ENCODE measurements around the gene UVSSA.
A peak's percentile ranks its signal among the peaks of the same experiment; 100 is the strongest.
"Not testable (repeated sequence)": the region's sequence is repeated elsewhere in the genome, so short reads cannot be mapped to it uniquely, and the experiment has no call there.

UVSSA gene

DNA sequence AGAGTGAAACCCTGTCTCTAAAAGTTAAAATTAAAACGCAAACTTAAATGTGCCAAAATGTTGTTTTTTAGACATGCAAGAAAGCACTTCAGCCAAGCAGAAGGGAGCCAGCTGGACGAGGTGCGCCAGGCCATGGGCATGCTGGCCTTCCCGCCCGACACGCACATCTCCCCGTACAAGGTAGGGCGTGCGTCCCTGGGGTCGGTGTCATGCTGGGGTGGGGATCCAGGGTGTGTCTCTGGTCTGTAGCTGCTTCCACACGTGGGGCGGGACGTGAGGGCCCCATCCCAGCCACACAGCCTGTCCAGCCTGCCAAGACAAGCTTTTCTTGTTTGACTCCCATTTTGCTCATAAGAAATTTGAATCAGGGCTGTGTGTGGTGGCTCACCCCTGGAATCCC, 14.3 kb upstream of the UVSSA start:
- no peak for DNase-seq

DNA sequence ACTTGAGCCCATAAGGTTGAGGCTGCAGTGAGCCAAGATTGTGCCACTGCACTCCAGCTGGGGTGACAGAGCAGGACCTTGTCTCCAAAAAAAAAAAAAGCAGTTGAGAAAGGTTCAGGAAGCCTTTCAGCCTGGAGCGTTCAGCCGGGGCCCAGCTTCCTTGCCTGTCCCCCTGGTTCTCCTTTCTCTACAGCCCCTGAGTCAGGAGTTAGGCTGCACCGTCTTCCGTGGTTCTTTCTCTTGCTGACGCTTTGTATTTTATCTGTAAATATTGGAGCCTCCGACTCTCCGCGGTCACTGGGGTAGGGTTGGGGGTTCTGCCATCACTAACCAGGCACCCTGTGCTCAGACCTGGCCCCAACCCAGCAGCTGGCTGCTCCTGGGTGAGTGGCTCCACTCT, 13.8 kb upstream of the UVSSA start:
- no peak for DNase-seq

DNA sequence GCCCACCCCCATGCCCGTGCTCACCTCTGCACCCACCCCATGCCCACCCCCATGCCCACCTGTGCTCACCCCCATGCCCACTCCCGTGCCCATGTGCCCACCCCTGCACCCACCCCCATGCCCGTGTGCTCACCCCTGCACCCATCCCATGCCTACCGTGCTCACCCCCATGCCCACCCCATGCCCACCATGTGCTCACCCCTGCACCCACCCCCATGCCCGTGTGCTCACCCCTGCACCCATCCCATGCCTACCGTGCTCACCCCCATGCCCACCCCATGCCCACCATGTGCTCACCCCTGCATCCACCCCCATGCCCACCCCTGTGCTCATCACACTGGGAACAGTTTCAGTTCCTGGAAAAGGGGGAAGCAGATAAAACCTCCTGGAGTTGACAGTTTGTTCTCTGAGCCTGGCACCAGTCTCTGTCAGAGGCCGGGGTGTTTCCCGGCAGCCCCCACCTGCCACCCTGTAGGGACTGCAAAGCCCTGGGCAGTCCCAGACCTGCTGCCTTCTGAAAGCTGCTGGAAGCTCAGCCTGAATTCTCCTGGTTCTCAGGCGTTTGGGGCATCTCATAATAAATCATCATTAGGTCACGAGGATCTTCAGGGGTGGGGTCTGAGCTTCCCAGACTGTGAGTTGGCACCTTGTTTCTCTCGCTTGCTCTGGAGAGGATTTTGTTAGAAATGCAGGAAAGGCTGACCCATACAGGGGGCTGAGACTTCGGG, 13.0 kb upstream of the UVSSA start:
- DNase-seq: not testable (repeated sequence)

DNA sequence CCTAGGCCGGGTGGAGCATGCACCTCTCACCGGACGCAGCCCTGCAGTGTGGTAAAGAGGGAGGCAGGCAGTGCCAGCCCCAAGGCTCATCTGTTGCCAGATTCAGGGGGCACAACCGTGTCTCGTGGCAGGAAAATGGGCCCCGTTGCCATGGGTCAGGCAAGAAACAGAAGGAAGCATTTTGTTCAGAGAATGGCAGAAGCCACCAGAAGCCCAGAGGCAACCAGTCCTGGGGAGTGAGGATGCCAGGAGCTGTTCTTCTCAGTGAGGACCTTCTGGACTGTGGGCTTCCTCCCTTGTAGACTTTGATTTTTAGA, 12.5 kb upstream of the UVSSA start:
- DNase-seq: no peak

DNA sequence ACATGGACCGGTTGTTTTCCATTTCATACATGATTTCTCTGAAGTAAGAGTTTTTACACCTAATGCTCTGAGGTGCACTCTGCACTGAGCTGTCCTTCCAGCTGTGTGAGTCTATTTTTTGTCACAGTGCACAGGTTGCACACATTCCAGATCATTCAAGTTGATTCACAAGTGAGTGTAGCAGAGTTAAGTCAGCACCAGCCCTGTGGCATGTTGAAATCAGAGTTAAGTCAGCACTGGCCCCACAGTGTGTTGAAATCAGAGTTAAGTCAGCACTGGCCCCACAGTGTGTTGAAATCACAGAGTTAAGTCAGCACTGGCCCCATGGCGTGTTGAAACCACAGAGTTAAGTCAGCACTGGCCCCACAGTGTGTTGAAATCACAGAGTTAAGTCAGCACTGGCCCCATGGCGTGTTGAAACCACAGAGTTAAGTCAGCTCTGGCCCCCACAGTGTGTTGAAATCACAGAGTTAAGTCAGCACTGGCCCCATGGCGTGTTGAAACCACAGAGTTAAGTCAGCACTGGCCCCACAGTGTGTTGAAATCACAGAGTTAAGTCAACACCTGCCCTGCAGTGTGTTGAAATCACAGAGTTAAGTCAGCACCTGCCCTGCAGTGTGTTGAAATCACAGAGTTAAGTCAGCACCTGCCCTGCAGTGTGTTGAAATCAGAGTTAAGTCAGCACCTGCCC, 11.7 kb upstream of the UVSSA start:
- DNase-seq: not testable (repeated sequence)

DNA sequence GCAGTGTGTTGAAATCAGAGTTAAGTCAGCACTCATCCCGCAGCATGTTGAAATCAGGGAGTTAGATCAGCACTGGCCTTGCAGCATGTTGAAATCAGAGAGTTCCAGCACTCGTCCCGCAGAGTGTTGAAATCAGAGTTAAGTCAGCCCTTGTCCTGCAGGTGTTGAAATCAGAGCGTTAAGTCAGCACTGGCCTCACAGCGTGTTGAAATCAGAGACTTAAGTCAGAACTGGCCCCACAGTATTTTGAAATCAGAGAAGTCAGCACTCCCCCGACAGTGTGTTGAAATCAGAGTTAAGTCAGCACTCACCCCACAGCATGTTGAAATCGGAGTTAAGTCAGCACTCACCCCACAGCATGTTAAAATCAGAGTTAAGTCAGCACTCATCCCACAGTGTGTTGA, 10.9 kb upstream of the UVSSA start:
- DNase-seq: no peak

DNA sequence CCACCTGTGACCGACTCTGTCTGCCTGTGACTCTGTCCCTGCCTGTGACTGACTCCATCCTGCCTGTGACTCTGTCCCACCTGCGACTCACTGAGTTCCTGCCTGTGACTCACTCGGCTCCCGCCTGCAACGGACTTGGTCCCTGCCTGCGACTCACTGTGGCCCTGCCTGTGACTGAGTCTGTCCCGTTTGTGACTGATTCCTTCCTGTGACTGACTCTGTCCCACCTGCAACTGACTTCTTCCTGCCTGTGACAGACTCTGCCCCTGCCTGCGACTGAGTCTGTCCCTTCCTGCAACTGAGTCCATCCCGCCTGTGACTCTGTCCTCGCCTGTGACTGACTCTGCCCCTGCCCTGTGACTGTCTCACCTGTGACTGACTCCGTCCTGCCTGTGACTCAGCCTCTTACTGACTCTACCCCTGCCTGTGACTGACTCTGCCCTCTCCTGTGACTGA, 9.6 kb upstream of the UVSSA start:
- peak; percentile 67 to 71 for DNase-seq

DNA sequence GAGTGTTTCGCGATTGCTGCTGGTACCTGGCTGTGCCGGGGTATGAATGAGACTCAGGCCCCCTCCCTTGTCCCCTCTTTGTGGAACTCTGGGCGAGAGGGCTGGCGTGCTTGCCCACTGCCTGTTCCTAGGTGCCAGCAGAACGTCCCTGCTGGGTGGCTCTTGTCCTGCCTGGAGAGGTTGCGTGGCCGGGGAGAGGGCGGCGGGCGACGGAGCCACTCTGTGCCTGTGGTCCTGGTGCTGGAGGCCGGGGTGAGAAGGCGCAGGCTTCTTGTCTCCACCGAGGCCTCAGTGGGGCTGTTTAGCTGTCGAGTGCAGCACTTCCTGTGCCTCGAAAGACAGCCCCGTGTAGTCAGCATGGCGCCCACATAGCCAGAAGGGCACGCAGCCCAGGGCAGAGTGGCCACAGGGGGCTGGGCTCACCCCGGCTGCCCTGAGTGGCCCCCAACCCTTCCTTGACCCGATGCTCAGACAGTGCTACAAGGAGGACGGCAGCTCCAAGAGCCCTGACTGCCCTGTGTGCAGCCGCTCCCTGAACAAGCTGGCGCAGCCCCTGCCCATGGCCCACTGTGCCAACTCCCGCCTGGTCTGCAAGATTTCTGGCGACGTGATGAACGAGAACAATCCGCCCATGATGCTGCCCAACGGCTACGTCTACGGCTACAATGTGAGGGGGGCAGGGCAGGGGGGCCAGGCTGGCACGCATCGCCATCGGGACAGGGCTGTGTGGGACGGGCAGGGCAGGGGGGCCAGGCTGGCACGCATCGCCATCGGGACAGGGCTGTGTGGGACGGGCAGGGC, 8.9 kb upstream of the UVSSA start:
- DNase-seq: no peak

DNA sequence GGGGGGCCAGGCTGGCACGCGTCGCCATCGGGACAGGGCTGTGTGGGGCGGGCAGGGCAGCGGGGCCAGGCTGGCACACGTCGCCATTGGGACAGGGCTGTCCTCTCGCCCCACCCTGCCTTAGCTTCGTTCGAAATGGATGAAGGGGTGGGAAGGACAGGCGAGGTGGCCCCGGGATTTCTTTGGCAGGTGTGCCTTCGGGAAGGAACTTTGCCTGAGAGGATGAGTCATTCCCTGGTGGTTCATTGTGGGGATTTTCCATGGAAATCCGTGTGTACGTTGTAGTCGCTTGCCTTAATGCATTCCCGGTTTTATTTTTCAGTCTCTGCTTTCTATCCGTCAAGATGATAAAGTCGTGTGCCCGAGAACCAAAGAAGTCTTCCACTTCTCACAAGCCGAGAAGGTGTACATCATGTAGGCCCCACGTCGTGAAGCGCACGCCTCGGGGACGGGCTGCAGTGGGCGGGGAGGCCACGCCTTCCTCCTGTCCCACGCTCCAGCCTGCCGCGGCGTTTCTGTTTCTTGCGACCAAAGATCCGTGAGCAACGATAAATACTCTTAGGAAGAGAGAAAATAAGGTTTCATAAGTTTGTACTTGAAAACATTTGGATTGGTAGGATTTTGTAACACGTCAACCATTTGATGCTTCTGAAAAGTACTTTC, 8.1 kb upstream of the UVSSA start:
- no peak for DNase-seq

DNA sequence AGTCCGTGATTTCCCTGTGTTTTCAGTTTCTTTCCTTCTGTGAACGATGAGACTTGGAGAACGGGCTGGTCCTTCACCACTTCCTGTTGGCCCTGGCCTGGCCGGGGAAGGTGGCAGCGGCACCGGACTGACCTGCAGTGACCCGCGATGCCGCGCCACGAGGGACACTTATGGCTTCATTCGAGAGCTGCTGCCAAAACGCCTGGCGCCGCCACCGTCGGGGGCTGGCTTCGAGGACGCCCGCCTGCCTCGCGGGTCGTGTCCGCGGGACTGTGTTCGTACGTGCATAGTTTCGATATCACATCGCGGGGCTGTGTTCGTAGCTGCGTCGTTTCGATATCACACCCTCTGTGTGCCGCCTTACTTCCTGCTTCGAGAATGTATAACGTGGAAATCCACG, 7.5 kb upstream of the UVSSA start:
- no peak for DNase-seq

DNA sequence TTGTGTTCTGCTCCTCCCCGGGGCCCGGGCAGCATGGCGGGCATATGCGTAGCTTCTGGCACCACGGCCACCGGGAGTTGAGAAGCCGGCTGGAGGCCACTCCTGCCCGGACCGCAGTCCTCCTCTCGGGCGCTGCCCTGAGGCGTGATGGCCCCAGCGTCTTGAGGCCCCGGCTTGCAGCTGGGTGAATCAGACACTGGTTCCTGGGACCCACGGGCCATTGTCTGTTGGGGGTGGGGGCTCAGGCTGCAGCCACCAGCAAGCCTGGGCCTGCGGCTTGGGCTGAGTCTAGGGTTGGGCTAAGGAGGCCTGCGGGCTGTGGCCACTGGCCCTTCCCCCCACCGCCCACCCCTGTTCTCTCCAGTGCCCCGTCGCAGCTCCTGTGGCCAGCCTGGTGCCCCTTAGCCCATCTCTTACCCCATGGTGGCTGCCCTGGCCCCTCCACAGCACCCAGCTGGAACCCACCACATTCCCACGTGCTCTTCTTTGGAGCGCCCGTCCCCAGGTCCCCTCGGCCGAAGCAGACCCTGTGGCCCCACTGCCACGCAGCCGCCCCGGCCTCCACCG, 6.7 kb upstream of the UVSSA start:
- no peak for DNase-seq

DNA sequence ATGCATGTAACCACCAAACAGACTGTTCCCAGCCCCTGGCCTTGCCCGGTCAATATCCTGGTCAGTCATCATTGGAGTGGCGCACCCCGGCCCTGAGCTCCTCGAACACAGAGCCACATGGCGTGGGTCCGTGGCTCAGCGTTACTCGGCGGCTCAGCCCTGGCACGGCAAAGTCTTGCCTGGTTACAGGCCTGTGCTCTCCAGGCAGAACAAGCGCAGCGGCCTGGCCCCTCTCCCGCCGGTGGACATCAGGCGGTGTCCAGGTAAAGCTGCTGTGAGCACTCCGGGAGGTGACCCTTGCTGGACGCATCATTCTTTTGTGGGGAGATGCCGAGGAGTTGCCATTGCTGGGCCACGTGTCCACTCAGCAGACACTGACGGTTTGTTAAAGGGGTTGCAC, 6.1 kb upstream of the UVSSA start:
- no peak for DNase-seq

DNA sequence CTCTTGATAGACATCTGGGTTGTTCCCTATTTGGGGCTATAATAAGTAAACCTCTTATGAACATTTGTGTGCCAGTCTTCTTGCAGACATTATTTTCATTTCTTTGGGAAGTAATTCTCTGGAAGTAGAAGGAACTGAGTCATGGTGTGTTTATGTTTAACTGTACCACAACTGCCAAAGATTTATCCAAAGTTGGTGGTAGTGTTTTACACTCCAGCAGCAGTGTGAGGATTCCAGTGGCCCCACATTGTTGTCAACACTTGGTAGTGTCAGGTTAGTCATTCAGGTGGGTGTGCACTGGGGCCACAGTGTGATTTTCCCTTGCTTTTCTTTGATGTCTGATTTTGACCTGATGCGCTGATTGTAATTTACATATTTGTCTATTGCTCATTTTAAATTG, 5.0 kb upstream of the UVSSA start:
- DNase-seq: no peak

DNA sequence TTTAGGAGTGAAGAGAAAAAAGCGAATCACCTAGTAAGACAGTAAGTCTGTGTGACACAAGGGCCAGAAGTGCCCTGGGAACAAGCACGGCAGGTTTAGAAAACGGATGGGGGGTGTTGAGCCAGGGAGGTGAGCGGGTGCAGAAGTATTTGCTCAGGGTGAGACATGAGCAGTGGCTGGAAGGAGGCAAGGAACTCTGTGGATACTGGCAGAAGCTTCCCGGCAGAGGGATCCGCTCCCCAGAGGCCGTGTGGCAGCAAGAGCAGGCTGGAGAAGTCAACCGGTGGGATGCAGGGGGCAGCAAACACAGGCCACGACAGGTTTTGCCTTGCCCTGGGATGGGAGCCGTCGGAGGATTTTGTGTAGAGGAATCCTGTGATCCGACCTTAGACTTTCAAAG, 2.3 kb upstream of the UVSSA start:
- DNase-seq: no peak

DNA sequence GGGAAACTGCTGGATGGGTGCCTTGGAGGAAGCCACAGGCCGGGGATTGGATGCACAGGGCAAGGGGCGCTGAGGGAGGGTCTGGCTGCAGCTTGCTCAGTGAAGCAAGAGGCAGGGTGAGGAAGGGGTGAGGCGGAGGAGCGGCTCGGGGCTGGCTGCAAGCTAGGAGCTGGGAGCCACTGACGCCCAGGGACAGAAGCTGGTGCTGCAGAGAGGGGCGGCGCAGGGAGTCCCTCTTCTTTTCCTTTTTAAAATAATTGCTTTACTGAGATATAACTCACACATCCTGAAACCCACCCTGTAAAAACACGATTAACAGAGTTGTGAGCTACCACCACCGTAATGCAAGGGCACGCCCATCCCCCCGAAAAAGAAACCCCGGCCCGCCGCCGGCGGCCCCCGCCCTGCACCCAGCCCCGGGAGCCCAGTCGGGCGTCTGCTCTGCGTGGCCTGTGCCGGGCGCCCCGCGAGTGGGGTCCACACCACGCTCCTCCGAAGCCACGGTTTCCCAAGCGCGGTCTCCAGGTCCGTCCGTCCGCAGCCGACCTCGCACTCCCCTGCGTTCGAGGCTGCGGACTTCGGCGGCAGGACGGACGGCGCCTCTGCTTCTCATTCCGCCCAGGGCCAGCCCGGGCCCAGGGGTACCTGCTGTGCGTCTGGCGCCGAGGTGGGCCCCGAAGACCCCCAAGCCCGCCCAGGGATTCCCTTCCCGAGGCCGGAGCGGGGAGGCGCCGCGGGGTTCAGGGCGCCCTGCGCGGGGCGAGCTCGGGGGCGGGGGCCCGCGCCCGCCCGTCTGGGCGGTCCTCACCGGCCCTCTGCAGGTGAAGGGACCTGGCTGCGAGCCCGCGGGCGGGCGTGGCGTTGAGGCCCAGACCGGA, 866 bp upstream of the UVSSA start:
- DNase-seq: peak; percentile 47 to 55

DNA sequence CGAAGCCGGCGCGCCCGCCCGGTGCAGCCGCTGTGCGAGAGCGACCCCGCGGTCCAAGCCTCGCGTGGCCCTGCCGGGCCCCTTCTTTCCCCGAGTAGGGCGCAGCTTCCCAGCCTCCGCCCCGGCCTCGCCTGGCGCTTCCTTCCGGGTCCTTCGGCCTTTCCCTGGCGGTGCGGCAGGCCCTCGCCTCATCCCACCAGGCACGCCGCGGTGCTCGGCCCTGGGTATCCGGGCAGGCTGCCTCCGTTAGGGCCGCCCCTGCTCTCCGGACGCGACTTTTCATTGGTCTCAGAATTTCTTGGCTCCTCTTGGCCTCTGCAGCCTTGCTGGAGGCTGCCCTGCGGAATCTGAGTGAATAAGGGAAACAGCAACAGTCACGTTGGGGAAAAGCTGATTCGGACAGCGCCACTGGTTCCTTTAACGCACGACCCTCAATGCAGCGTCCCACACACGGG, 429 bp downstream of the UVSSA start:
- DNase-seq: peak; percentile 56 to 64

DNA sequence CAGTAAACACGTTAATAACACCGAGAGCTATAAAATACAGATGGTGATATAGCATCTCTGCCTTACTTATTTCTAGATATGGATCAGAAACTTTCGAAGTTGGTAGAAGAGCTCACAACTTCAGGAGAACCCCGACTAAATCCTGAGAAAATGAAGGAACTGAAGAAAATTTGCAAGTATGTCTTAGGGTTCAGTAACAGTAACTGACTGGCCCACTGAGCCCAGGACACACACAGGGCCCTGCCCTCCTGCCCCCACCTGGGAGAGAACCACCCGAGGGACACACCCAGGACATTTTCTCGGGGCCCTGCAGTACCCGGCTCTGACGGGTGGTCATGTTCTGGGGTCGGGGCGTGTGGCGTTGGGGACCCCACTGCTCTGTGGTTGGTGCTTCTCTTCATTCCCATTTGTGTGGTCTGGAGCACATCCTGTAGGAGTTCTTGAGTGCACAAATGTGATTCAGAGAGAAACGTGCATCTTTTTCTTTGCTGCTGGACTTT, 1.1 kb downstream of the UVSSA start:
- no peak for DNase-seq

DNA sequence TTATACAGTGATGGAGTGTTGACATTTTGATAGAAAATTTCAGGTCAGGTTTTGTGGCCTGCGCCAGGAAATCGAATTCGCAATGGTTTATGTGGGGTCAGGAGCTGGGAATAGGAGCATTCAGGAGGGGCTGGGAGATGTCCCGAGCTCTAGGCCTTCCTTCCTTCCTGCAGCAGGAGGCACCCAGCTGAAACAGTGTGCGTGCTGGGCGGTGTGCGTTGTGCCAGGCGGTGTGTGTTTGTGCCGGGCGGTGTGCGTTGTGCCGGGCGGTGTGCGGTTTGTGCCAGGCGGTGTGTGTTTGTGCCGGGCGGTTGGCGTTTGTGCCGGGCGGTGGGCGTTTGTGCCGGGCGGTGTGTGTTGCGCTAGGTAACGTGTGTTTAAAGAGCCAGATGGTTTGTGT, 1.7 kb downstream of the UVSSA start:
- no peak for DNase-seq

DNA sequence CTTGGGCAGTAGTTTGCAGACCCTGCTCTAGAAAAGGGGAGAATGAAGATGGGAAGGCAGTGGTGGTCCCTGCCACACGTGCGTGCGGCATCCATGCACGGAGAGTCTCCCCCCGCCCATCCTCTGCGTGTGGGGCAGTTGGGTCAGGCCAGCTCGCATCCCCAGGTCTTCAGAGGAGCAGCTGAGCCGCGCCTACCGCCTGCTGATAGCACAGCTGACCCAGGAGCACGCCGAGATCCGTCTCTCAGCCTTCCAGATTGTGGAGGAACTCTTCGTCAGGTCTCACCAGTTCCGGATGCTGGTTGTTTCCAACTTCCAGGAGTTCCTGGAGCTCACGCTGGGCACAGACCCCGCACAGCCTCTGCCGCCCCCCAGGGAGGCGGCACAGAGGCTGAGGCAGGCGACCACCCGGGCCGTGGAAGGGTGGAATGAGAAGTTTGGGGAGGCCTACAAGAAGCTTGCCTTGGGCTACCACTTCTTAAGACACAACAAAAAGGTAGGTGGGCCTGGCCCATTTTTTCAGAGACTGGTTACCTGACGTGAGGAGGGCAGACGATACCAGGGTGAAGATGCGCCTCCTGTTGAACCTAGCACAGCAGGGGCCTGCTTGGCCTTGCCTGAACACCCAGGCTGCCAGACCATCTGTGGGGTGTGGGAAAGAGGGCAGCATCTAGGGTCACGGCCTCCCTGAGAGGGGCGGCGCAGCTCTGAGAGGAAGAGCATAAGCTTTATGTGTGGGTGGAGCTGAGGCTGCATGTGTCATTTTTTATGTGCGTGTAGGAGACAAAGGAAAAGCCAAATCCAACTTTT, 2.6 kb downstream of the UVSSA start:
- DNase-seq: no peak

DNA sequence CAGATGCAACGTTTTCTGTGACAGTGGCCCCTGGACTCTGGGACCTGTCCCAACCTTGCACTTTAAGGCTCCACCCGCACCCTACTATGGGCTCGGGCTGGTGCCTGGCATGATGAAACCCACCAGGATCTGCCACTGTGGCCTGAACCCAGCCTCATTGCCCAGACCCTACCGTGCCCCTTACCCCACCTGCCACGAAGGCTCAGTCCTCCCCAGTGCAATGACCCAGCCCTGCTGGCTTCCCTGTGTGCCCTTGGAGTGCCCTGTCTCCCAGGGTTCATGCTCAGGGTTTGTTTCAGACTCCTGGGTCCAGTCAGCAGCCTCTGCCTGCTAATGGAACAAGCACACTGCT, 3.1 kb downstream of the UVSSA start:
- DNase-seq: no peak
